ENCODE measurements around the gene IL1R1.

The IL1R1 gene

DNA sequence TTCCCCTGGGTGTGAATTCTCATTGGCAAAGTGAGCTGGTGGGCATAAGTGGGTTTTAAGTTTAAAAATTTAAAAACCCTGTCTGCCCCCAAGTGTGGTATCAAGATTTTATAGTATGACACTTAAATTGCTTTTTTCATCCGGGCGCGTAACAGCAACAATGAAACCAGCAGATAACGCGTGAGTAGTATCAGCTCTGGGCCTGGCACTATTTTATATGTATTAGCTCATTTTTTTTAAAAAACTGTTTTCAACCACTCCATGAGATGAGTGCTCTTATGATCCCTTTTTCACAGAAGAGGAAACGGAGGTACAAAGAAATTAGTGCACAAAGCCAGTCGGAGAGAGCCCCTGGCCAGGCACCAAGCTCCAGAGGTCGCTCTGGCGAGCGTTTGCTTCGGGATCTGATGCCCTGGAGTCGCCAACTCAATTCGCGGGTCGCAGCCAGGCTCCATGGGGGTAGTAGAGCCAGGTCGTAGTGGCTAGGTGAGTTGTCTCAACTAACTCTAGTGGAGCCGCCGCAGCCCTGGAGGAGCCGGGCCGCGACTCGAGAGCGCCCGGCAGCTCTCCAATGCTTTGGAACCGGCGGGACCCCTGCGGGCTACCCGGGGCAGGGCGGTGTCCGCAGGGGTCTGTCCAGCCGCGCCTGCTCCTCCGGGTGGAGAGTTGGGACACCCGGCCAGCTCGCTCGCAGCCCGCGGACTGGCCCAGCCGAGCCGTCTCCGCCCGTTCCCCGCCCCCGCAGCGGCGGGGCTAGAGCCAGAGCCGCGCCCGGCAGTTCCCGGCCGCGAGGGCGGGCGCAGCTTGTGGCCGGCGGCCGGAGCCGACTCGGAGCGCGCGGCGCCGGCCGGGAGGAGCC, at the start of gene IL1R1:
IL1R1 (plus strand) TSS at position 777 of the 859 bp plus-strand sequence. CDS start 14,979 bp downstream, outside the sequence.
- peak within 1 kb of the TSS; percentile 43 for H3K4me3 ChIP-seq (ENCODE audit: low read depth, low read length)
- TF ChIP-seq, protein P1, sequence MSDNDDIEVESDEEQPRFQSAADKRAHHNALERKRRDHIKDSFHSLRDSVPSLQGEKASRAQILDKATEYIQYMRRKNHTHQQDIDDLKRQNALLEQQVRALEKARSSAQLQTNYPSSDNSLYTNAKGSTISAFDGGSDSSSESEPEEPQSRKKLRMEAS (IDR thresholded peaks at IDR 0.05; ENCODE audit: low read depth, low read length) = no peak
- TF ChIP-seq POLR2A (IDR thresholded peaks at IDR 0.05; ENCODE audit: extremely low read depth, insufficient read length) (no peak), MYC (IDR thresholded peaks at IDR 0.05; ENCODE audit: low read depth, low read length) (no peak)
- TF ChIP-seq, protein P2, sequence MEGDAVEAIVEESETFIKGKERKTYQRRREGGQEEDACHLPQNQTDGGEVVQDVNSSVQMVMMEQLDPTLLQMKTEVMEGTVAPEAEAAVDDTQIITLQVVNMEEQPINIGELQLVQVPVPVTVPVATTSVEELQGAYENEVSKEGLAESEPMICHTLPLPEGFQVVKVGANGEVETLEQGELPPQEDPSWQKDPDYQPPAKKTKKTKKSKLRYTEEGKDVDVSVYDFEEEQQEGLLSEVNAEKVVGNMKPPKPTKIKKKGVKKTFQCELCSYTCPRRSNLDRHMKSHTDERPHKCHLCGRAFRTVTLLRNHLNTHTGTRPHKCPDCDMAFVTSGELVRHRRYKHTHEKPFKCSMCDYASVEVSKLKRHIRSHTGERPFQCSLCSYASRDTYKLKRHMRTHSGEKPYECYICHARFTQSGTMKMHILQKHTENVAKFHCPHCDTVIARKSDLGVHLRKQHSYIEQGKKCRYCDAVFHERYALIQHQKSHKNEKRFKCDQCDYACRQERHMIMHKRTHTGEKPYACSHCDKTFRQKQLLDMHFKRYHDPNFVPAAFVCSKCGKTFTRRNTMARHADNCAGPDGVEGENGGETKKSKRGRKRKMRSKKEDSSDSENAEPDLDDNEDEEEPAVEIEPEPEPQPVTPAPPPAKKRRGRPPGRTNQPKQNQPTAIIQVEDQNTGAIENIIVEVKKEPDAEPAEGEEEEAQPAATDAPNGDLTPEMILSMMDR (IDR thresholded peaks at IDR 0.05; ENCODE audit: low read depth, low read length) = no peak
- peak; percentile 71 for DNase-seq (ENCODE audit: low read depth)

DNA sequence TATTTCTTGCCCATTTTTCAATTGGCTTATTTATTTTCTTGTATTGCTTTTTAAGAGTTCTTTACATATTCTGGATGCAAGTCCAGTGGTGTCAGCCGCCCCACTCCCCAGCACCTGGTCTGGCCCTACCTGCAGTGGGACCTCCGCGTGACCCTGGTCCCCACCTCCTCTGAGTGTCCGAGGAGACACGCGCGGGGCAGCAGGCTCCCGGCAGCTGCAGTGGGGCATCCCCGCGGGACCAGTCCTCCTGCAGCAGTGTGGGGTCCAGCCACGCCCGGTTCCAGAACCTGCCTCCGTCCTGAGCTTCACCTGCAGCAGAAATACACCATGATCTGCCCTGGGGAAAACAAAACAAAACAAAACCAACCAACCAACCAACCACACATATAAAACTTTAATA, 48.9 kb upstream of the IL1R1 start:
- no peak for TF ChIP-seq MYC (IDR thresholded peaks at IDR 0.05; ENCODE audit: low read depth, low read length)
- no peak for TF ChIP-seq POLR2A (IDR thresholded peaks at IDR 0.05; ENCODE audit: extremely low read depth, insufficient read length)
- TF ChIP-seq, protein P2 (IDR thresholded peaks at IDR 0.05; ENCODE audit: low read depth, low read length) = no peak
- TF ChIP-seq, protein P1 (IDR thresholded peaks at IDR 0.05; ENCODE audit: low read depth, low read length) = no peak

DNA sequence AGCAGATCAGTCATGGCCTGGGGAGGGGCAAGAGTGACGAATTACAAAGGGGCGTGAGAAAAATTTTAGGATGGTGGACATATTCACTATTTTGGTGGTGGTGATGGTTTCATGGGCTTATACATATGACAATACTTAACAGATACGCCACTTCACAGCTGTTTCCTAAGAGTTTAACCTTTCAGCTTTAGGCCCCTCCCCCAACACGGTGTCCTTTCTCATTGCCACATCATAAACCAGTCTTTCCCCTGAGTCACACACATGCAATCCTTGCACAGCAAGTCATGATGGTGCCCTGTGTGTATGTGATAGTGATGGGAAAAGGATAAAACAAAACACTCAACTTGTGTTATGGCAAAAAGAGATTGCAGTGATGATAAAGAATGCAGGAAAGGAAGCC, 47.6 kb upstream of the IL1R1 start:
- no peak for TF ChIP-seq POLR2A (IDR thresholded peaks at IDR 0.05; ENCODE audit: extremely low read depth, insufficient read length)
- TF ChIP-seq, protein P1 (IDR thresholded peaks at IDR 0.05; ENCODE audit: low read depth, low read length) = no peak
- no peak for TF ChIP-seq MYC (IDR thresholded peaks at IDR 0.05; ENCODE audit: low read depth, low read length)
- TF ChIP-seq, protein P2 (IDR thresholded peaks at IDR 0.05; ENCODE audit: low read depth, low read length) = no peak
- no peak overlapping the region for H3K4me3 ChIP-seq (ENCODE audit: low read depth, low read length)
- DNase-seq (ENCODE audit: low read depth) = peak; percentile 77

More for the DNA sequence above, 48.9 kb upstream of the IL1R1 start:
- H3K4me3 ChIP-seq (ENCODE audit: low read depth, low read length) = no peak overlapping the region
- no peak for DNase-seq (ENCODE audit: low read depth)

DNA sequence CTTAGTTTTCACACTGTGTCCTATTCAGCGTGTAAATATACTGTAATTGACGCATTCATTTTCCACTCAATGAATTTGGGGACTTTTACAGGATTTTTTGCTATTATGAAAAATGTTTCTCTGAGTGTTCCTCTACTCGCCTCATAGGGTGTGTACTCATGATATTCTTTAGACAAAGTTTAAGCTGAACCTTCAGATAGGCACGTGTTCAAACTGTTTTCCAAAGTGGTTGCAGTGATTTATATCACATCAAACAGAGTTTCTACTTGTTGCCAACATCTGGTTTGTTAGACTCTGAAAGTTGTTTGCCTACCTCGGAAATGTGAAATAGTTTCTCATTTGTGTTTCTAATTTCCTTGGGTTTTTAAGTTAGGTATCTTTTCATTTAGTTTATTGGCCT, 46.4 kb upstream of the IL1R1 start:
- DNase-seq (ENCODE audit: low read depth) = no peak
- no peak overlapping the region for H3K4me3 ChIP-seq (ENCODE audit: low read depth, low read length)
- TF ChIP-seq, protein P1 (IDR thresholded peaks at IDR 0.05; ENCODE audit: low read depth, low read length) = no peak
- TF ChIP-seq, protein P2 (IDR thresholded peaks at IDR 0.05; ENCODE audit: low read depth, low read length) = no peak
- TF ChIP-seq MYC (IDR thresholded peaks at IDR 0.05; ENCODE audit: low read depth, low read length) = no peak
- TF ChIP-seq POLR2A (IDR thresholded peaks at IDR 0.05; ENCODE audit: extremely low read depth, insufficient read length) = no peak

GRCh38 chr2:102098756-102099155, 43.8 kb upstream of the IL1R1 start:
- TF ChIP-seq MYC (IDR thresholded peaks at IDR 0.05; ENCODE audit: low read depth, low read length) (no peak), POLR2A (IDR thresholded peaks at IDR 0.05; ENCODE audit: extremely low read depth, insufficient read length) (no peak)
- TF ChIP-seq, protein P1 (IDR thresholded peaks at IDR 0.05; ENCODE audit: low read depth, low read length) = no peak
- TF ChIP-seq, protein P2 (IDR thresholded peaks at IDR 0.05; ENCODE audit: low read depth, low read length) = no peak
- no peak overlapping the region for H3K4me3 ChIP-seq (ENCODE audit: low read depth, low read length)
- DNase-seq (ENCODE audit: low read depth) = no peak
